Measurements from ENCODE around the gene KRT12.

Gene KRT12

DNA sequence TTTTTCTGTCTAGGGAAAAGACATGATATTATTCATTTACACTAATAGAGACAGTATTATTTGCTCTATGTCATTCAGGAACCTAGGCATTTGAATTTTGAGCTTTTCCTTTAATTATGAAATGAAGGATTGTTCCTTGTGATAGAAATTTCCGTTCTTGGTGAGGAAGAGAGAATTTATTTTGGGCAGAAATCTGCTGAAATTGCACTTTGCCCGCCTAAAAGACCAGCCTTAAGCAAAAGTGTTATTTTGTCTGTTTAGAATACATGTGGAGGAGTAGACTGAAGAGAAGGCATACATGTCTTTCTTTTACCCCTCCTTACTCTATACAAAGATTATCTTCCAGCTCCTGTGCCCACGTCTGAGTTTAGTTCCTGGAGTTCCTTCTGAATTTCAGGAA lies 27.8 kb downstream of the KRT12 start:
- H3K4me3 ChIP-seq (ENCODE audit: control insufficient read depth, low read depth, low read length) = no peak overlapping the region
- TF ChIP-seq, protein P1, sequence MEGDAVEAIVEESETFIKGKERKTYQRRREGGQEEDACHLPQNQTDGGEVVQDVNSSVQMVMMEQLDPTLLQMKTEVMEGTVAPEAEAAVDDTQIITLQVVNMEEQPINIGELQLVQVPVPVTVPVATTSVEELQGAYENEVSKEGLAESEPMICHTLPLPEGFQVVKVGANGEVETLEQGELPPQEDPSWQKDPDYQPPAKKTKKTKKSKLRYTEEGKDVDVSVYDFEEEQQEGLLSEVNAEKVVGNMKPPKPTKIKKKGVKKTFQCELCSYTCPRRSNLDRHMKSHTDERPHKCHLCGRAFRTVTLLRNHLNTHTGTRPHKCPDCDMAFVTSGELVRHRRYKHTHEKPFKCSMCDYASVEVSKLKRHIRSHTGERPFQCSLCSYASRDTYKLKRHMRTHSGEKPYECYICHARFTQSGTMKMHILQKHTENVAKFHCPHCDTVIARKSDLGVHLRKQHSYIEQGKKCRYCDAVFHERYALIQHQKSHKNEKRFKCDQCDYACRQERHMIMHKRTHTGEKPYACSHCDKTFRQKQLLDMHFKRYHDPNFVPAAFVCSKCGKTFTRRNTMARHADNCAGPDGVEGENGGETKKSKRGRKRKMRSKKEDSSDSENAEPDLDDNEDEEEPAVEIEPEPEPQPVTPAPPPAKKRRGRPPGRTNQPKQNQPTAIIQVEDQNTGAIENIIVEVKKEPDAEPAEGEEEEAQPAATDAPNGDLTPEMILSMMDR (conservative IDR thresholded peaks at IDR 0.05; ENCODE audit: control insufficient read depth, insufficient read depth, low read depth, low read length) = no peak
- no peak for DNase-seq (ENCODE audit: low read depth)

DNA sequence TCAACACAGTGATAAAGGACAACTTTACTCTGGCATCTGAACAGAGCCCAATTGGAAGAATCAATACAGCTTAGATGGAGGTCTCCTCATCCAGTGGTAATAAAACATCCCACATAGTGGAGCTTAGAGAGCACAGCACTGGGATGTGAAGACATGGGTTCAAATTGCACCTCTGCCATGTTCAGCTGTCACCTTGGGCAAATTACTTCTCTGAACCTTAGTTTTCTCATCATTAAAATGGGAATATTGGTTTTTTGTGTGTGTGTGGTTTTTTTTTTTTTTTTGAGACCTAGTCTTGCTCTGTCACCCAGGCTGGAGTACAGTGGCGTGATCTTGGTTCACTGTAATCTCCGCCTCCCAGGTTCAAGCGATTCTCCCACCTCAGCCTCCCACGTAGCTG lies 31.0 kb downstream of the KRT12 start:
- DNase-seq (ENCODE audit: low read depth) = no peak
- no peak overlapping the region for H3K4me3 ChIP-seq (ENCODE audit: control insufficient read depth, low read depth, low read length)
- TF ChIP-seq, protein P1 (conservative IDR thresholded peaks at IDR 0.05; ENCODE audit: control insufficient read depth, insufficient read depth, low read depth, low read length) = no peak

DNA sequence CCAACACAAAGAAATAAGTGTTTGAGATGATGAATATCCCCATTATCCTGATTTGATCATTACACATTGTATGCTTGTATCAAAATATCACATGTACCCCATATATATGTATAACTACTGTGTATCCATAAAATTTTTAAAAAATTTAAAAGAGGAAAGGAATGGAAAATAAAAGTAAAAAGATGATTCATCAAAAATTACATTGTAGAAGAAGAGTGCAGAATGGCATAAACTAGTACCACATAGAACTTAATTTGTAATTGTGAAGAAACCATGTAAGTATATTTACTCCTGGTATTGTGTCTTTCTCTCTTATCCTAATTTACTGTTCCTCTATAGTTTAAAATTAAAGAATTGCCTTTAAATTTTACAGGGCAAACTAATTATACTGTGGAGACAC lies 33.1 kb downstream of the KRT12 start:
- H3K4me3 ChIP-seq (ENCODE audit: control insufficient read depth, low read depth, low read length) = no peak overlapping the region
- TF ChIP-seq, protein P1 (conservative IDR thresholded peaks at IDR 0.05; ENCODE audit: control insufficient read depth, insufficient read depth, low read depth, low read length) = no peak
- no peak for DNase-seq (ENCODE audit: low read depth)

DNA sequence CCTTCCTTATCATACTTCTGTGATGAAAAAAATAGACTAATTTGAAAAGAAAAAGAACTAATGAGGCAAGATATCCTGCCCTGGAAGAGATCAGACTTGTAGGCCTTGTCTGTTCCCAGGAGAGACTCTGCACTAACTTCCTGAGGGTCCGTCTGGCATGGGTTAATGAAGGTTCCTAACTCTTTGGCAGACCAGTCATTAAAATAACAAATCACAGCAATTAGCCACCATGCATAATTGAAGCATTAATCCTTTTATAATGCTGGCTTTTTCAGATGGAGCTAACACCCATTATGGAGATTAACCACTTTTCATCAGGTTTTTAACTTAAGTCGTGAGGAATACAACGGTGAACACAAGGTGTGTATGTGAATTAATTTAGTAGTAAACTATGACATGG lies 34.2 kb downstream of the KRT12 start:
- H3K4me3 ChIP-seq (ENCODE audit: control insufficient read depth, low read depth, low read length) = no peak overlapping the region
- DNase-seq (ENCODE audit: low read depth) = no peak
- TF ChIP-seq, protein P1 (conservative IDR thresholded peaks at IDR 0.05; ENCODE audit: control insufficient read depth, insufficient read depth, low read depth, low read length) = no peak

DNA sequence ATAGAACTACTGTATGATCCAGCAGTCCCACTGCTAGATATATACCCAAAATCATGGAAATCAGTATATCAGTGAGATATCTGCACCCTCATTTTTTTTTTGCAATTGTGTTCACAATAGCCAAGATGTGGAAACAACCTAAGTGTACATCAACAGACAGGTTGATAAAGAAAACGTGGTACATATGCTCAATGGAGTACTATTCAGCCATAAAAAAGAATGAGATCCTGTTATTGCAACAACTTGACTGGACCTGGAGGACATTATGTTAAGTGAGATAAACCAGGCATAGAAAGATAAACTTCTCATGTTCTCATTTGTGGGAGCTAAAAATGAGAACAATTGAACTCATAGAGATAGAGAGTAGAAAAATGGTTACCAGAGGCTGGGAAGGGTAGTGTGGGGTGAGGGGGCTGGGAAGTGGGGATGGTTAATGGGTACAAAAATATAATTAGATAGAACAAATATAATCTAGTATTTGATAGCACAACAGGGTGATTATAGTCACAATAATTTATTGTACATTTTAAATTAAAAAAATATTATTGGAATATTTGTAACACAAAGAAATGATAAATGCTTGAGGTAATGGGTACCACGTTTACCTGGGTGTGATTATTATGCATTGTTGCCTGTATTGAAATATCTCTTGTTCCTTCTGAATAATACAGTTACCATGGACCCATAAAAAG lies 36.8 kb downstream of the KRT12 start:
- TF ChIP-seq, protein P1 (conservative IDR thresholded peaks at IDR 0.05; ENCODE audit: control insufficient read depth, insufficient read depth, low read depth, low read length) = no peak
- H3K4me3 ChIP-seq (ENCODE audit: control insufficient read depth, low read depth, low read length) = no peak overlapping the region
- no peak for DNase-seq (ENCODE audit: low read depth)

DNA sequence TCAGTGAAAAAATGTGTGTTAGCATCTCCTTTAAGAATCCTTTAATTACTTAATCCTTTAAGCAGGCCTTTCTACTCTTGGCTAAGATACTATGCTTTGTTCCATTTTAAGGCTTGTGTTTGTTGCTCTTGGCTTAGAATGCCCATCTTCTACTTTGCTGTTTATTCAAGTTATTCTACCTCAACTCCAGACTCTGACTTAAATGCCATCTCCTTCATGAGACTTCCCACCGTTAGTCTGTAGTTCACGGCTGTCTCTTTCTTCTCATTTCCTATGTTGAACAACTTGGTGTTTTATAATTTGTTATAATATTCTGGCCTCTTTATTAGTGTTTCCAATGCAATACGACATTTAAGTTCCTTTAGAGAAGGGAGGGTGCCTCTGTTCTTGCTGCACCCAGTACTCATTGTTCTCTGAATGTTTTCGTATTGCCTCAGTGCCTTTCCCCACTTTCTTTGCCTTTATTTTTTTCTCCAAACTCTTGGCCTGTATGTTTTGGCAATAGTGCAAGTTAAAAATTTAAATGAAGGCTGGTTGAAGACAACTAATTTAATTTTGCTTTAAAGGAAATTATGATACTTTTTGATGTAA lies 38.5 kb downstream of the KRT12 start:
- TF ChIP-seq, protein P1 (conservative IDR thresholded peaks at IDR 0.05; ENCODE audit: control insufficient read depth, insufficient read depth, low read depth, low read length) = no peak
- no peak for DNase-seq (ENCODE audit: low read depth)
- H3K4me3 ChIP-seq (ENCODE audit: control insufficient read depth, low read depth, low read length) = no peak overlapping the region

All from fibroblast of mammary gland (primary cell).